ENCODE data around the gene DNMBP.

DNA sequence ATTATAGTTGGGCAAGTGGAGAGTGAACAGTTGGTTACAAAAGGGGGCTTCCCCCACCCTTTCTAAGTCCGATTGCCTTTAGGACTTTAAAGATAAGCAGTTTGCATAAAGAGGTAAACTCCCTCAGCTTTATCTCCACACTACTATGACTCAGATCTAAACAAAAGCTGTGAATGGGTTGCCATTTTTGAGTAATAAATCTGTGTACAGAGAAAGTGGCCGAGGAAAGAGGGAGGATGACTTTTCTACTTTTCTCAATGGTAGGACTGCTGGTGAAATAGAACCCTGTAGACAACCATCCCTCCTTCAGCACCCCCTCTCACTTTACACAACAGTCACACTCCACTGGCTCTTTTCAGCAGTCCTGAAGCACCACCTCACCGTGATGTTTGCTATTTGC is 71.2 kb downstream of the DNMBP start:
- TF ChIP-seq, protein P1, sequence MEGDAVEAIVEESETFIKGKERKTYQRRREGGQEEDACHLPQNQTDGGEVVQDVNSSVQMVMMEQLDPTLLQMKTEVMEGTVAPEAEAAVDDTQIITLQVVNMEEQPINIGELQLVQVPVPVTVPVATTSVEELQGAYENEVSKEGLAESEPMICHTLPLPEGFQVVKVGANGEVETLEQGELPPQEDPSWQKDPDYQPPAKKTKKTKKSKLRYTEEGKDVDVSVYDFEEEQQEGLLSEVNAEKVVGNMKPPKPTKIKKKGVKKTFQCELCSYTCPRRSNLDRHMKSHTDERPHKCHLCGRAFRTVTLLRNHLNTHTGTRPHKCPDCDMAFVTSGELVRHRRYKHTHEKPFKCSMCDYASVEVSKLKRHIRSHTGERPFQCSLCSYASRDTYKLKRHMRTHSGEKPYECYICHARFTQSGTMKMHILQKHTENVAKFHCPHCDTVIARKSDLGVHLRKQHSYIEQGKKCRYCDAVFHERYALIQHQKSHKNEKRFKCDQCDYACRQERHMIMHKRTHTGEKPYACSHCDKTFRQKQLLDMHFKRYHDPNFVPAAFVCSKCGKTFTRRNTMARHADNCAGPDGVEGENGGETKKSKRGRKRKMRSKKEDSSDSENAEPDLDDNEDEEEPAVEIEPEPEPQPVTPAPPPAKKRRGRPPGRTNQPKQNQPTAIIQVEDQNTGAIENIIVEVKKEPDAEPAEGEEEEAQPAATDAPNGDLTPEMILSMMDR (IDR thresholded peaks at IDR 0.05; ENCODE audit: control extremely low read depth in 1 of 3, insufficient read depth in 1 of 3, low read depth in 1 of 3, low read length in 3 of 3): no peak
- TF ChIP-seq EGR1 (IDR thresholded peaks at IDR 0.05; ENCODE audit: borderline replicate concordance, low read depth, low read length) (no peak), POLR2AphosphoS5 (IDR thresholded peaks at IDR 0.05; ENCODE audit: low read depth, low read length) (no peak), TBP (IDR thresholded peaks at IDR 0.05; ENCODE audit: low read depth, low read length) (no peak), POLR2A (IDR thresholded peaks at IDR 0.05; ENCODE audit: control extremely low read depth in 1 of 2, low read depth in 2 of 2, low read length in 2 of 2) (no peak), CHD2 (IDR thresholded peaks at IDR 0.05; ENCODE audit: low read length) (no peak), GABPA (IDR thresholded peaks at IDR 0.05; ENCODE audit: borderline replicate concordance, insufficient read depth, low read length) (no peak), KDM5A (IDR thresholded peaks at IDR 0.05; ENCODE audit: low read length) (no peak), CREB1 (IDR thresholded peaks at IDR 0.05) (no peak), TAF1 (IDR thresholded peaks at IDR 0.05; ENCODE audit: low read depth, low read length) (no peak), RFX5 (IDR thresholded peaks at IDR 0.05; ENCODE audit: borderline replicate concordance, low read depth, low read length) (no peak), BRCA1 (IDR thresholded peaks at IDR 0.05; ENCODE audit: low read depth, low read length) (no peak), HDAC6 (IDR thresholded peaks at IDR 0.05; ENCODE audit: low read depth, low read length) (no peak), EZH2 (IDR thresholded peaks at IDR 0.05; ENCODE audit: low read depth, low read length, severe bottlenecking) (no peak)

Measured in H1 (cell line).